Activated CD8-positive, alpha-beta memory T cell treated with anti-CD3 and anti-CD28 coated beads for 24 hours (primary cell): ENCODE measurements around the gene ADCY3.

Source experiments
- DNase-seq: peaks from one replicate; pipeline ENCODE4 v3.0.0-alpha.2; 2020

The ADCY3 gene

GRCh38 chr2:24827321-24828237 lies 92.5 kb downstream of the ADCY3 start:
- DNase-seq = peak; percentile 84

GRCh38 chr2:24826773-24827145 lies 93.3 kb downstream of the ADCY3 start:
- DNase-seq = no peak

GRCh38 chr2:24825883-24826772 lies 93.9 kb downstream of the ADCY3 start:
- DNase-seq = peak; percentile 54

- peak; percentile 68 for DNase-seq
Measured at GRCh38 chr2:24824966-24825882, 94.8 kb downstream of the ADCY3 start.

- peak; percentile 56 for DNase-seq
Measured at GRCh38 chr2:24824071-24824588, 95.9 kb downstream of the ADCY3 start.

- peak; percentile 52 for DNase-seq
Measured at GRCh38 chr2:24822049-24822706, 97.9 kb downstream of the ADCY3 start.

- peak; percentile 54 for DNase-seq
Measured at GRCh38 chr2:24821433-24821891, 98.6 kb downstream of the ADCY3 start.

GRCh38 chr2:24820598-24821432 lies 99.2 kb downstream of the ADCY3 start:
- peak; percentile 51 for DNase-seq

- peak; percentile 50 for DNase-seq
Measured at GRCh38 chr2:24820175-24820513, 99.9 kb downstream of the ADCY3 start.

- peak; percentile 50 for DNase-seq
Measured at GRCh38 chr2:24819442-24820174, 100.4 kb downstream of the ADCY3 start.

GRCh38 chr2:24818721-24819167 lies 101.3 kb downstream of the ADCY3 start:
- peak; percentile 53 for DNase-seq

GRCh38 chr2:24816884-24817283 lies 103.2 kb downstream of the ADCY3 start:
- no peak for DNase-seq

- DNase-seq = no peak
Measured at GRCh38 chr2:24816404-24816803, 103.6 kb downstream of the ADCY3 start.

GRCh38 chr2:24815171-24815570 lies 104.9 kb downstream of the ADCY3 start:
- no peak for DNase-seq

GRCh38 chr2:24814516-24814915 lies 105.5 kb downstream of the ADCY3 start:
- DNase-seq = peak; percentile 33

- no peak for DNase-seq
Measured at GRCh38 chr2:24813691-24814137, 106.3 kb downstream of the ADCY3 start.

GRCh38 chr2:24809316-24810007 lies 110.6 kb downstream of the ADCY3 start:
- DNase-seq = no peak

- no peak for DNase-seq
Measured at GRCh38 chr2:24806661-24807036, 113.4 kb downstream of the ADCY3 start.
